ENCODE measurements around the gene RFC4.

DNA sequence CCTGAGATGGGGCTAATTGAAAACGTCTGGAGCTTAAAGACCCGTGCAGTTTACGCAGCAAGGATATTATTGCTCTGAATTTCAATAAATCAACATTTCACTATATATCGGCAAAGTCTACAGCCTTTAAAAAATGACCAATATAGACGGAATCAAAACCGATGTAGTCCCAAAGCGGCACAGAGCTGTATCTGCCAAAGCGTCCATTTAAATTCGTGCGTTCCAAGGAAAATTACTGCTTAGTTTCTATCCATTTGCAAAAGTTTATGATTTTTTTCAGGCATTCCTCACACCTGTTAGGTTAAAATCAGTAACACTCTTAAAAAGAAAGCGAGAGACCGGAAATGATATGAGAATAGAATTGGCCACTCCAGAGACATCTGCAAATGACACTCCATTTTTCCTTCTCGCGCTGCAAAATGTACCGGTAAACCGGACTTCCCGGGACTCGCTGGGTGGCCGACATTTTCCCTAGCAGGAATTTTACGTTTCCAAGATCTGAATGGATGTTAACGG, 23.7 kb downstream of the RFC4 start:
- TF ChIP-seq, protein P1, sequence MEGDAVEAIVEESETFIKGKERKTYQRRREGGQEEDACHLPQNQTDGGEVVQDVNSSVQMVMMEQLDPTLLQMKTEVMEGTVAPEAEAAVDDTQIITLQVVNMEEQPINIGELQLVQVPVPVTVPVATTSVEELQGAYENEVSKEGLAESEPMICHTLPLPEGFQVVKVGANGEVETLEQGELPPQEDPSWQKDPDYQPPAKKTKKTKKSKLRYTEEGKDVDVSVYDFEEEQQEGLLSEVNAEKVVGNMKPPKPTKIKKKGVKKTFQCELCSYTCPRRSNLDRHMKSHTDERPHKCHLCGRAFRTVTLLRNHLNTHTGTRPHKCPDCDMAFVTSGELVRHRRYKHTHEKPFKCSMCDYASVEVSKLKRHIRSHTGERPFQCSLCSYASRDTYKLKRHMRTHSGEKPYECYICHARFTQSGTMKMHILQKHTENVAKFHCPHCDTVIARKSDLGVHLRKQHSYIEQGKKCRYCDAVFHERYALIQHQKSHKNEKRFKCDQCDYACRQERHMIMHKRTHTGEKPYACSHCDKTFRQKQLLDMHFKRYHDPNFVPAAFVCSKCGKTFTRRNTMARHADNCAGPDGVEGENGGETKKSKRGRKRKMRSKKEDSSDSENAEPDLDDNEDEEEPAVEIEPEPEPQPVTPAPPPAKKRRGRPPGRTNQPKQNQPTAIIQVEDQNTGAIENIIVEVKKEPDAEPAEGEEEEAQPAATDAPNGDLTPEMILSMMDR (conservative IDR thresholded peaks at IDR 0.05; ENCODE audit: low read depth in 2 of 2), result no peak
- no peak for TF ChIP-seq EZH2 (IDR thresholded peaks at IDR 0.05; ENCODE audit: low read depth, unreplicated experiment)
